Measurements from ENCODE around the gene GLUL.
A peak's percentile ranks its signal among the peaks of the same experiment; 100 is the strongest.
"Not testable (repeated sequence)": the region's sequence is repeated elsewhere in the genome, so short reads cannot be mapped to it uniquely, and the experiment has no call there.

GLUL gene

GRCh38 chr1:182394055-182394775 is 2.6 kb upstream of the GLUL start:
- no peak for DNase-seq

GRCh38 chr1:182392050-182393028 is 749 bp upstream of the GLUL start:
- peak; percentile 52 for DNase-seq

GRCh38 chr1:182391028-182391361 is 595 bp downstream of the GLUL start:
- no peak for DNase-seq

GRCh38 chr1:182389619-182390047 is 2.0 kb downstream of the GLUL start:
- DNase-seq, result no peak

GRCh38 chr1:182388392-182389134 is 3.0 kb downstream of the GLUL start:
- no peak for DNase-seq

- DNase-seq, result no peak
These were observed 4.0 kb downstream of the GLUL start for GRCh38 chr1:182387566-182387965.

- DNase-seq, result no peak
These were observed 4.6 kb downstream of the GLUL start for GRCh38 chr1:182386980-182387379.

GRCh38 chr1:182385885-182386853 is 5.4 kb downstream of the GLUL start:
- DNase-seq, result no peak

- no peak for DNase-seq
These were observed 7.1 kb downstream of the GLUL start for GRCh38 chr1:182384387-182384960.

- no peak for DNase-seq
These were observed 7.7 kb downstream of the GLUL start for GRCh38 chr1:182383934-182384333.

- DNase-seq, result no peak
These were observed 8.4 kb downstream of the GLUL start for GRCh38 chr1:182383037-182383661.

- no peak for DNase-seq
These were observed 9.4 kb downstream of the GLUL start for GRCh38 chr1:182381962-182382819.

- no peak for DNase-seq
These were observed 11.4 kb downstream of the GLUL start for GRCh38 chr1:182380199-182380598.

GRCh38 chr1:182379781-182380180 is 11.8 kb downstream of the GLUL start:
- not testable (repeated sequence) for DNase-seq

- DNase-seq, result no peak
These were observed 14.5 kb downstream of the GLUL start for GRCh38 chr1:182376936-182377574.

- no peak for DNase-seq
These were observed 17.3 kb downstream of the GLUL start for GRCh38 chr1:182374101-182374834.

GRCh38 chr1:182370532-182370931 is 21.1 kb downstream of the GLUL start:
- DNase-seq, result no peak

- no peak for DNase-seq
These were observed 22.7 kb downstream of the GLUL start for GRCh38 chr1:182368903-182369302.

- no peak for DNase-seq
These were observed 23.2 kb downstream of the GLUL start for GRCh38 chr1:182368358-182368757.
